GM19463 (cell line): ENCODE results near the gene GADD45G.
A peak's percentile ranks its signal among the peaks of the same experiment; 100 is the strongest.

Source experiments
- ATAC-seq: cut with Tn5 transposase; IDR thresholded peaks from one replicate; pipeline ENCODE4 v1.9.1; 2021; ENCODE audit warnings: mild to moderate bottlenecking, moderate library complexity; ENCODE audit not compliant: unreplicated experiment

Gene GADD45G, protein sequence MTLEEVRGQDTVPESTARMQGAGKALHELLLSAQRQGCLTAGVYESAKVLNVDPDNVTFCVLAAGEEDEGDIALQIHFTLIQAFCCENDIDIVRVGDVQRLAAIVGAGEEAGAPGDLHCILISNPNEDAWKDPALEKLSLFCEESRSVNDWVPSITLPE

DNA sequence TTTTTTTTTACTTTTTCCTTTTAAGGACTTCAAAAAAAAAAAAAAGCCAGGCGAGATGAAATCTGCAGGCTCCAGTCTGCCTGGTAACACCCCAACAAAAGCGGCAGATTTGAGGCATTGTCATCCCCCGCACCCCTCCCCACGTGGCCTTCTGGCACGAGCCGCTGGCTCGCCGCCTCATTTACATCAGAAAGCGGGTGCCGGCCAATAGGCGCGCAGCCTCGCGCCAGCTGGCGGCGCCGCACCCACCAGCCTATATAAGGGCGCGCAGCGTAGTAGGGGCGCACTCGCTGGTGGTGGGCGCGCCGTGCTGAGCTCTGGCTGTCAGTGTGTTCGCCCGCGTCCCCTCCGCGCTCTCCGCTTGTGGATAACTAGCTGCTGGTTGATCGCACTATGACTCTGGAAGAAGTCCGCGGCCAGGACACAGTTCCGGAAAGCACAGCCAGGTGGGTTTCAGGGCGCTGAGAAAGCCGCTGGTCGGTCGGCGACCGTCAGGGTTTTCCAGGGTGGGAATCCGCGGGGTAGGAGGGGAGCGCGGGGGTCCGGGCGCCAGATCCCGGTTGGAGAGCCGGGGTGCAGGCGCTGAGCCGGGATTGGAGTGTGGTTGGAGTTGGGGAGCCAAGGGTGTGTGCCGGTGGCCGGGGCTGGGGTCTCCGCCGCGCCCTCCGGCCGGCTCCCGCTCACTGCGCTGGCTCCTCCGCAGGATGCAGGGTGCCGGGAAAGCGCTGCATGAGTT lies at the start of gene GADD45G:
Gene GADD45G, plus strand, starts transcription at position 284 of the 736 bp plus-strand sequence. Its CDS starts 110 bp downstream, at position 394.
- ATAC-seq: no peak

DNA sequence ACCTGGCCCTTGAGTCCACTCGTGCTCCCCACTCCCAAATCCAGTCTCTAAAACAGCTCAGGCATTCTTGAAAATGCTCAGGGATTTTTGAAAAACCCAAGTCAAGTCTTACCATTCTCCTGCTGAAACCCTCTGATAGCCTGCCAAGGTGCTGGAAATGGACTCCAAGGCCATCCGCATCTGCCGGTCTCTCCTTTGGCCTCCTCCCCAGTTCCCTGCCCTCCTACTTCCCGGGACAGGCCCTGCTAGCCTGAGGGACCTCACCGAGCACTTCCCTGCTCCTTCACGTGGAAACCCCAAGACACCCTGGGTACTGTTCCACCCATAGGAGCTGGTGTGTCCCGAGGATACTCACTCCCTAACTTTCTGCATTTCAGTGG lies 49.8 kb upstream of the GADD45G start:
- no peak for ATAC-seq

DNA sequence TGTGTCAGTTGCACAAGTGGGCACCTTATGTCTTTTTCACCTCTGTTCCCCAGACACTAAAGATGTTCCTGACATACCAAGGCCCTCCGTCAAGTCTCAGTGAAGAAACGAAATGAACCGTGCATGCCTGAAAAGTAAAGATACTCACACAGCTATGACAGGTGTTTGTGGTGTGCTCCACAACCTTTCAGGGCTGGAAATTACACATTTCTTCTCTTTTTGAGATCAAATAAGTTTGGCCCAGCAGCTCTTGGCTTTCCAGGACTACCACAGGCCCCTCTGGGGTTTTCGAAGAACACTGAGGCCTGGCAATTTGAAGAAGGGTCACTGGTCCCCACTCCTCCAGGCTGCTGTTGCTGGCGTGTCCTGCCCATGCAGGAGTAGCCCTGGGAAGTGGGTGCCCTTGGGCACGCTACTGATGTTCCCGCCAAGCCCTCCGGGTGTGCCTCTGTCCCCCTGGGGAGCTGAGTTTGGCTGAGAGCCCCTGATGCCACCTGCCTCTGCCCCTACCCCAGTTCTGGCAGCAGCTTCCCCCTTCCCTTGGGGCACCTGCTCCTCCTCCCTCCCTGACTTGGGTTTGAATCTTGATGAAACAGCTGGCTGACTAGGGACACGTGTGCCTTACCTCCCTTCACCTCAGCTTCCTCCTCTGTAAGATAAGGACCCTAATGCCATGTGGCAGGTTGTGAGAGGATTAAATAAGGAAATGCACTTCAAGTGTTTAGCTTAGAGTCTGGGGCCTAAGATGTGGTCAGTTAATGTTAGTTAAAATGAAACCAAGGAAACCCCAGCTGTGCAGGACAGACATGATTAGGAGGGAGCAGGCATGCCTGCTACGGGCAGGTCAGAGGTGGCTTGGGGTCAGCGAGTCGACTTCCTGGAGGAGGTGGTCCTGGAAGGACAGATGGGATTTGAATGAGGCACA lies 49.1 kb upstream of the GADD45G start:
- ATAC-seq: peak; percentile 79

DNA sequence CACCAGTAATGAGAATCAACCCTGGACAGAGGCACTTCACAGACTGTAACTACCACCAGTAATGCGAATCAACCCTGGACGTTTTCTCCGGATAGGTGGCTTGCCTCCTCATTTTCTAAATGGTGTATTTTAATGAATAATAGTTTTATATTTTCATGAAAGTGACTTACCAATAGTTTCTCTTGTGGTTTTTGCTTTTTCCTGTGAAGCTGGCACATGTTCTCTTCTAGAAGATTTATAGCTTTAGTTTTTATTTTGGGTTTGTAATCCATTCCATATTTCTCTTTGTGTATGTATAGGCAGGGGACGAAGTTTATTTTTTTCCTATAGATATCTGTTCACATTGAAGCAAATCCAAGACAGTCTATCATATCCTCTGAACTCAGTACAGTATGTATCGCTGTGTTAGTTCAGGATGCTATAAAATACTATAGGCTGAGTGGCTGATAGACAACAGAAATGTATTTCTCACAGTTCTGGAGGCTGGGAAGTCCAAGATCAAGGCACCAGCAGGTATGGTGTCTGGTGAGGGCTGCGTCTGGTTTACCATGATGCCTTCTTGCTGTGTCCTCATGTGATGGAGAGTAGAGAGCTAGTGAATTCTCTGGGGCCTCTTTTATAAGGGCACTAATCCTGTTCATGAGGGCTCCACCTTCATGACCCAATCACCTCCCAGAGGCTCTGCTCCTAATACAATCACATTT lies 46.5 kb upstream of the GADD45G start:
- ATAC-seq: no peak

DNA sequence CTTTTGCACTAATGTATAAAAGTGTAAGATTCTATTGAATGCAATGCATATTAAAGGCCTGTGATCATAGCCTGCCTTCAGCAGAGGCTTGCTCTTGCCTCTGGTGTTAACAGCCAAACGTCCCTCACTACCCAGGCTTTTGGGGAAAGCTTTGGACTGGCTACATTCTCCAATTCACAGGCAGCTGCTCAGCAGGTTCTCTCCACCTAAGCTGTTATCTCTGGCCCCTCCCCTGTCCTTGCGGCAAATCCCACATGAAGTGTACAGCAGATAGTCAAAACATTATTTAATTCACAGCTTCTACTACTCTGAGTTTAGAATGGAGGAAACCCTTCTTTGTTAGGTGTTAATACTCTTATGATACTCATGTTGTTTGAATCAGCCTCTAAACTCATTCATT lies 45.9 kb upstream of the GADD45G start:
- no peak for ATAC-seq

DNA sequence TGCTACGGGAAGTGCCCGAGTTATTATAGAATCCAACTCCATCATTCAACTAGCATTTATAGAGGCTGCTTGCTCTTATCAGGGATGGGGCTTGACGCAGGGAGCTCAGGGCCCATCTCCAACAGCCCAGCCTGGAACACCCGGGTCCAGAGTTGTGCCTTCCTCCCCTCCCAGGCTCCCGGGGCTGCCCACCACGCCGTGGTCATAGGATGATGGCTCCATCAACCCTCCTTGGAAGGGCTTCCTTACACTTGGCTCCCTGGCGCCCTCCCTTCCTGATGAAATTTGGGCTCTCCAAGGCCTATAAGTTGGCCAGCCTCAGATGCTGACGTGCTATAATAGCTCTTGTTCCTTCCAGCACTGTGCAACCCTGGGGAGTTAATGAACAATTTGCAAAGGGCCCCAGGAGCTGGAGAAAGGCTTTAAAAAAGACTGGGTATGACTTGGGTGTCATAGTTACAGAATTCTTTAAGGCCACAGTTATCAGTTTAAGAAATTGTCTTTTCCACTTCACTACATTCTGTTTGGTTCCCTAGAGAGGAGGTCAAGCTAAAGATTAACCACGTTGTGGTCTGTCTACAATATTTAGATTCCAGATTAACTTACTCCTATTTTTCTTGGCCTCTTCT lies 42.5 kb upstream of the GADD45G start:
- peak; percentile 78 for ATAC-seq

DNA sequence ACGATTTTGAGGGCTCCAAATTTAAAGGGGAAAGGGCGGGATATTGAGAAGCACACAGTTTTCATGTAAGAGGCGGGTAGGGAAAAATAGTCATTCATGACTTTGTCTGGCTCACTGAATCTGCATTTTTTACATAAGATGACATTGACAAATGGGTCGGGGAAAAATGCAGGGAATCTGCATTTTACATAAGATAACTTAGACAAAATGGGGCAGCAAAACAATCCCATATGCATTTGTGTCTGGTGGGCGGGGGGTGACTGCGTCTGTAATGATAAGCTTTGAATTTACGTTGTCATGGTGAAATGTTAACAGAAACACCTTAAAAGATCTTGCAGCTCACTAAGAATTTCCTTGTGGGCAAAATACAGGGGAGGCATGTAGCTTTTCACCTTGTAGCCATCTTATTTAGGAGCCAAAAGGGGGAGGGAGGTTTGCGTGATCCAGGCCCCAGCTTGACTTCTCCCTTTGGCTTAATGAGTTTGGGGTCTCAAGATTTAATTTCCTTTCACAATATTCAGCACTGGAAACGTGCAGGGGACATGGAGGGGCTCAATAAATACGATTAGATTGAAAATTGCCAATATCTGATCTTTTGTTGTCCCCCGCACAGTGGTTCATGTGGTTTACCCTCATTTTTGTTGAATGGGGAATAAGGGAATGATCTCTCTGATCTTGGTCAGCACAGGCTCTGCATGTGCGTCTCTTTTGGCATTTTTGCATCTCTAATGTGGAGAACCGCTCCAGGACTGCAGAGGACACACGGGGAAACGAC lies 41.1 kb upstream of the GADD45G start:
- ATAC-seq: no peak

DNA sequence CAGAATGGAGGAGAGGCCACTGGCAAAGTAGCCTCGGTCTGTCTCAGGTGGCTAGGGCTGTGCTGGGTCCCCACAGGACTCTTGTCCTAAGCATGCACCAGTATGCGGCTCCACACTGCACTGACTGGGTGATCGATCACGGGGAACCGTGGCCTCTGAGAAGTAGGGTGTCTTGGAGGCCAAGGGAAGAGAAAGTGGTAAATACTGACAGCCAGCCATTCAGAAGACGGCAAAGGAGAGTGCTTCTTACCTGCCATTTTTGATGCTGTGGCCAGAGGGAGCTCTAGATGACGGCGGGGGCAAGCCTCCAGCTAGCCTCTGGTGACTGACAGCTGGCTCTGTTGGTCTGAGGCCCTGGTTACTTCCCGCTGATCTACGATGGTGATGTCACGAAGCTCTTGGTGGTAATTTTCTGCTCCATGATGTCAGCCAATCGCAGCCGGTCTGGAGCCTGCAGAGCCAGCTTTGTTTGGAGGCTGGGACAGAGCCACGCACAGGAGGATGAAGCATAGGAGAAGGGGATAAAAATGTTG lies 40.4 kb upstream of the GADD45G start:
- ATAC-seq: peak; percentile 76

DNA sequence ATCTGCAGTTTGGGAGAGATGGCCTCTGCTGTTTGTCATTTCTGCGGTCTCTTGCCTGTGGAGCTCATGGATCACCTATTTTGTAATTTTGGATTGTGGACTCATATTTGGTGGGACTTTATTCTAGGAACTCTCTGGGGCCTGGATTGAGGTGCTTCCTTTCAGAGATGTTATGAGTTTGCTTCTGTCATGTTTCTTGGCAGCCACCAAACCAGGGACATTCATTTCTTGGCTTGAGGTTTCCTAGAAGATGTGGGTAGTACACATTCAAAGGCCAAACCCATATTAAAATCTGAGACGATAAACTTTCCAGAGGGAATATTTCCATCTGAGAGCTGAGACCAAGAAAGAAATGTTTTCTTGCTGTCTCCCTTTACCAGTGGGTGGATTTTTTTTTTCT lies 37.2 kb upstream of the GADD45G start:
- no peak for ATAC-seq

DNA sequence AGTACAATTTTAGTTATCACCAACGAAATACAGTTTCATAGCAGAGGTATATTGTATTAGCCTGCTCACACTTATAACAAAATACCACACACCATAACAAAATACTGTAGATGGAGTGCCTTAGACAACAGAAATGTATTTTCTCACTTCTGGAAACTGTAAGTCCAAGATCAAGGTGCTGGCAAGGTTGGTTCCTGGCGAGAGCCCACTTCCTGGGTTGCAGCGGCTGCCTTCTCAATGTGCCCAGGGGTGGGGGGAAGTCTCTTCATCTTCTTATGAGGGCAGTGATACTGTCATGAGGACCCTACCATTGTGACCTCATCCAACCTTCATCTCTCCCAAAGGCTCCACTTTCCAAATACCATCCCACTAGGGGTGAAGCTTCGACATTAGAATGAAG lies 30.5 kb upstream of the GADD45G start:
- ATAC-seq: no peak

DNA sequence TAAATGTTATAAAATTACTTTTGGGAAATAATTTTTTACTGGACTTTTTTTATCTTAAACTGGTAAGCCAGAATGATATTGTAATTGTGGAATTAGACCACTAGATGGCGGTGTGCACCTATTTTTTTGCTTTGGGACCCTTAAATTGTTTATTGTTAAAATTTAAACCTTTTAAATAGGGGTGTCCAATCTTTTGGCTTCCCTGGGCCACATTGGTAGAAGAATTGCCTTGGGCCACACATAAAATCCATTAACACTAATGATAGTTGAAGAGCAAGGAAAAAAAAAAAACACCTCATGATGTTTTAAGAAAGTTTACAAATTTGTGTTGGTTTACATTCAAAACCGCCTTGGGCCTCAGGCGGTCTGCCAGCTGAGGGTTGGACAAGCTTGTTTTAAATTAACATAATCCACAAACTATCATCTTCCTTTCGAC lies 28.4 kb upstream of the GADD45G start:
- no peak for ATAC-seq

DNA sequence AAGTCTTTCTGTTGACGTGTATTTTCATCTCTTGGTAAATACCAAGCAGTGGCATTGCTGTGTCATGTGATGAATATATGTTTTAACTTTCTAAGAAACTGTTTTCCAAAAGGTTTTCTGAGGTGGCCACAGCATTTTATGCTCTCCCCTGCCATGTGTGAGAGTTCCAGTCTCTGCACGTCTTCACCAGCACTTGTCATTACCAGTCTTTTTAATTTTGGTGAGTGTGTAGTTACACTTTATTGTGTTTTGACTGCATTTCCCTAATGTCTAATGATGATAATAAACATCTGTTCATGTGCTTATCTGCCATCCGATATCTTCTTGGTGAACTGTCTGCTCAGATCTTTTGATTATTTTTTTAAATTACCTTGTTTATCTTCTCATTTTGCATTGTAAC lies 27.4 kb upstream of the GADD45G start:
- ATAC-seq: no peak

DNA sequence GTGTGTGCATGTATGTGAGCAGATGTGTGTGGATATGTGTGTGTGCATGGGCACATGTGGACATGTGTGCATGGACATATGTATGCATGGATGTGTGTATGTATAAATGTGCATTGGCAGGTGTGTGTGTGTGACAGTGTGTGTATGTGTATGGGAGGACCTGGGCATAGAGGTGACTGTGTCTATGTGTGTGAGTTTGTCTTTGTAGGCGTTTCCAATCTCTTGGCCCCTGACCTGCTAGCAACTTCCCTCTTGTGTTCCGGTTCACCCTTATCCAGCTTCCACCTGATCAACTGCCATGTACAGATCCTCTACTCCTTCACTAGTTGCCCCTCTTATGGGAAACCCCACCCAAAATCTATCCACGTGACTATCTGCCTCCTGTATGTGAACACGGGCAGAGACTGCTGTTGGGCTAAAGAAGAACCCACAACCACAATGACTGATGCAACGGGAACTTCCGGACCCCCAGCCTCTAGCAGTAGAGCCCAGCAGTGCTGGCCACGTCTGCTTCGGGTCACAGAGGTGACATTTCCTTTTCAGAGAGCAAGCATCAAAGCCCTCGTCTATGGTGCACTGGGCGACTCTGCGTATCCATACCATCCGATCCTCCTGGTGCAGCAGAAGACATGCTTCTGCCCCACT lies 24.9 kb upstream of the GADD45G start:
- no peak for ATAC-seq

DNA sequence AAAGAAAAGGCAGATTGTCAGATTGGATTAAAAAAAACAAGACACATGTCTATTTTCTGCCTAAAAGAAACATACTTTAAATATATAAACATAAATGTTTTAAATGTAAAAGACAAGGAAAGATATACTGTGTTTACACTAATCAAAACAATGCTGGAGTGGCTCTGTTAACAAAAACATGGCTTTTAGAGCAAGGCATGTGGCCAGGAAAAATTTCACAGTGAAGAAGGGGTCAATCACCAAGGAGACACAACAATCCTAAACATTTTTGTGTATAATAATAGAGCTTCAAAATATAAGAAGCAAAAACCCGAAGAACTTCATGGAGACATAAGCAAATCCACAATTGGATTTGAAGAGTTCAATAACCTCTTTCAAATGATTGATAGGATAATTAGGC lies 18.5 kb upstream of the GADD45G start:
- no peak for ATAC-seq

DNA sequence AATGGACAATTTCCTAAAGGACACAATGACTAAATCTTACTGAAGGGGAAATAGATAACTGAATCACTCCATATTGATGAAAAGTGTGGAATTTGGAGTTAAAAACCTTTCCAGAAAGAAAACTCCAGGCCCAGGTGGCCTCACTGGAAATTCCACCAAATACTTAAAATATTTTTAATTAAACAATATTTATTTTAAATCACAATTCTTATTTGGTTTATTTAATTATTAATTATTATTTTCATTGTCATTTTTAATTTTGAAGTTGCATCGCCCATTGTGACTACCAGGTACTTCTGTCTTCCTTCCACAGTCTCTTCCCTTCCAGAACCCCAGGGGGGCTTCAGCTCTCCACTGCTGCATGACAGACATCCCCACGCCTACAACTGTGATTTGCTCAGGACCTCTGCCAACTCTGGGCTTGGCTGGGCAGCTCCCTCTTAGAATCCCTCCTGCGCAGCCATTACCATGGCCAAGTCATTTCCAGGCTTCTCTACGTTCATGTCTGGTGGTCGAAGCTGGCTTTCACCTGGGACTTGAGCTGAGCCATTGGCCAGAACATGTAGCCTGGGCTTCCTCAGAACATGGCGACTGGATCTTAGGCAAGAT lies 16.4 kb upstream of the GADD45G start:
- ATAC-seq: no peak

DNA sequence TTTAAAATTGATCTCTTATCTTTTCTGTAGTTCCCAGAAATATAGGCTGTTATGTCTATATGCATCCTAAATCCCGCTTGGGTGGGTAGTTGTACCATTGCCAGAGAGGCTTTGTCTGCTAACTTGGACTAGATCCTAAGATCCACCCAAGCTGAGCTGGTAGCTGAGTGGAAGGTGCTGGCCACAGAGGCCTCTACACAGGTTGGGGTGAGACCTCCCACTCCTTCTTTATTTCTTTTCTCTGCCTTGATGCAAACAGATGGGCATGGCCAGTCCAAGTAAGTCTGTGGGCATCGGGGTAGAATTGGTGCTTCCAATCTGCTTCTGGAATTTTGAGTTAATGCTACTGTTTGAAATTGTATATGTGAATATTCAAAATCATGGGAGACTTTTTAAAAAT lies 14.4 kb upstream of the GADD45G start:
- ATAC-seq: no peak

DNA sequence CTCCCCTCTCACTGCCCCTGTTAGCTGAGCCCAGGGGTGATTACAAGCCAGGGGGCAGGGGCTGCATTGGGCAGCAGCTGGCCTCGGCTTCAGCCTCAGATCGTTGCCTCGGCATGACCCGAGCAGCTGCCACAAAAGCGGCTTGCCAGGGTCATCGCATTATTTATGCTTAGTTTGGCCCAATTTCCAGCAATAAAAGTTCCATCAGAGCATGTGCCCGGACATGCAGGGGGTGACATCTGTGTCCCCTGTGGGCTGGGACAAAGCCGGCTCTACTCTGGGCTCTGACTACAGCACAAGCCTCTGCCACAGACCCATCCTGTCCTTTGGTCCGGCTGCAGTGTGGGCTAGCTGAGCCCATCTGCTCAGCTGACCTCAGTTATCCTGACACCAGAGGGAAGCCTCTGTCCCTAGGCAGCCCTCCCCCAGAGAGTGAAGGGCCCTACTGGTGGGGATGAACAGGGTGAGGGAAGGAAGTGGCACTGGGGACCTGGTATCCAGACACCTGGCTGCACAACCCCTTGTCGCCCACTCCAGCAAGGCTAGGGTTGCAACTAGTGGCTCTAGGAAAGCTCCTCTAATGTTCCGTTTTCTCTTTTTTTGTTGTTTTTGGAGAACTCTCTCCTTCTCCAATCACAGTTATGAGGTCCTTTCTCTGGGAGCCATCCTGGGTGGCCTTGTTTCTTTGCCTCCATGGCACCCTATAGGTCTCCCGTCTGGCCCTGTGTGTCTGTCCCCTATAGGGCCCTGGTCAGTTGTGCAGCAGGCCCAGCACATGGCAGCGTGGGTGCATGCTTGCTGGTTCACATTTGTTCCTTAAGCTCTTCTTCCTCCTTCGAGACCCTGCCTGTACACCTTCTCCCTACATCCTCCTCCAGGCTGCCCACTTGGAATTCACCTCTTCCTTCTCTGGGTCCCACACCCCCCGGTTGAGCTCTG lies 13.3 kb upstream of the GADD45G start:
- ATAC-seq: no peak
